Stomach (tissue), 4 donors: ENCODE measurements around the gene PLCH2.

Source experiments
- POLR2AphosphoS5 ChIP-seq, 3 donors: sonication (generic); formaldehyde crosslinking; IDR thresholded peaks; one replicate each; pipeline ENCODE4 v1.6.1; 2016; ENCODE audit warnings: antibody characterized with exemption in 3 of 3
- TF ChIP-seq, protein P1 (sequence below), 7 experiments: fragments of 450-650 bp in 4 of 7; fragments of 200-600 bp in 3 of 7; sonication (generic) in 3 of 7; IDR thresholded peaks; one replicate each; pipeline ENCODE4 v1.5.1; 2016 to 2019; ENCODE audit warnings: antibody characterized with exemption in 7 of 7, control low read depth in 2 of 7, mild to moderate bottlenecking in 1 of 7

DNA sequence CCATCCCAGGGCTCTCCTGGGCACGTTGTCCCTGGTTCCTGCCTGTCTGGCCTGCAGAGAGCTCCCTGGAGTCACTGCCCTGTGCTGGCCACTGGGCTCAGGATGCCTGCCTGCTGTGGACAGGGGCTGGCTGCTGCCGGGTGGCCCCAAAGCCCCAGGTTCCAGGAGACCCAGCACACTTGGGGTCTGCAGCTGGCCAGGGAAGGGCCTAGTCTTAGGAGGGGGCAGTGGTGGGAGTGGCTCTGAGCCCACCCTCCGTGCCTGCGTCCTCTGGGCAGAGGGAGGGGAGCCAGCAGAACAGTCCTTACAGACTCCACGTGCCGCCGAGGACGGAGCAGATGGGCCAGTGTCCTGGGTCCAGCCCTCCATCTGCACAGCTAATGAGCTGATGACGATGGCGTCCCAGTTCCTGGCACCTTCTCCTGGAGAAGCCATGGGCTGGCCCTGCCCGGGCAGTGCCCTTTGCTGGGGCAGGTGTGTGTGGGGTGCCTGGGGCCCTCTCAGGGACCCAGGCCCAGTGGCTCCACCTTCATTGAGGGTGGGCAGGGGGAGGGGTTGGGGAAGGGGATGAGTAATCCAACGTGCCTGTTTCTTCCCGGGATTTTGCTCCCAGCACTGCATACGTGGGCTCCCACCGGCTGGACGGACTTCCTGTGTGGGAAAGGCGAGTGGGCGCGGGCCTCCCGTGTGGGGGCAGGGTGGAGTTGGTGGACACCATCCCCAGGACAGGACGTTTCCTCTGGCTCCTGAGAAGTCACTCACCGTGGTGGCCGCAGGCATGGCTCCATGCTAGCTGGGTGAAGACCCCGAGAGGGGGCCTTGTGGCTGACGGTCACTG lies 6.8 kb upstream of the PLCH2 start:
- no peak for TF ChIP-seq POLR2AphosphoS5 (IDR thresholded peaks at IDR 0.05)
- TF ChIP-seq, protein P1, sequence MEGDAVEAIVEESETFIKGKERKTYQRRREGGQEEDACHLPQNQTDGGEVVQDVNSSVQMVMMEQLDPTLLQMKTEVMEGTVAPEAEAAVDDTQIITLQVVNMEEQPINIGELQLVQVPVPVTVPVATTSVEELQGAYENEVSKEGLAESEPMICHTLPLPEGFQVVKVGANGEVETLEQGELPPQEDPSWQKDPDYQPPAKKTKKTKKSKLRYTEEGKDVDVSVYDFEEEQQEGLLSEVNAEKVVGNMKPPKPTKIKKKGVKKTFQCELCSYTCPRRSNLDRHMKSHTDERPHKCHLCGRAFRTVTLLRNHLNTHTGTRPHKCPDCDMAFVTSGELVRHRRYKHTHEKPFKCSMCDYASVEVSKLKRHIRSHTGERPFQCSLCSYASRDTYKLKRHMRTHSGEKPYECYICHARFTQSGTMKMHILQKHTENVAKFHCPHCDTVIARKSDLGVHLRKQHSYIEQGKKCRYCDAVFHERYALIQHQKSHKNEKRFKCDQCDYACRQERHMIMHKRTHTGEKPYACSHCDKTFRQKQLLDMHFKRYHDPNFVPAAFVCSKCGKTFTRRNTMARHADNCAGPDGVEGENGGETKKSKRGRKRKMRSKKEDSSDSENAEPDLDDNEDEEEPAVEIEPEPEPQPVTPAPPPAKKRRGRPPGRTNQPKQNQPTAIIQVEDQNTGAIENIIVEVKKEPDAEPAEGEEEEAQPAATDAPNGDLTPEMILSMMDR (IDR thresholded peaks at IDR 0.05): no peak
